NCI-H774 (cell line): ENCODE measurements around the gene MTX1.

Experiments
- DNase-seq: peaks from one replicate; lab custom pipeline; 2025; lab: John Stamatoyannopoulos, UW

The MTX1 gene

GRCh38 chr1:155174324-155175280, 33.9 kb upstream of the MTX1 start:
- DNase-seq, result peak; percentile 55

DNA sequence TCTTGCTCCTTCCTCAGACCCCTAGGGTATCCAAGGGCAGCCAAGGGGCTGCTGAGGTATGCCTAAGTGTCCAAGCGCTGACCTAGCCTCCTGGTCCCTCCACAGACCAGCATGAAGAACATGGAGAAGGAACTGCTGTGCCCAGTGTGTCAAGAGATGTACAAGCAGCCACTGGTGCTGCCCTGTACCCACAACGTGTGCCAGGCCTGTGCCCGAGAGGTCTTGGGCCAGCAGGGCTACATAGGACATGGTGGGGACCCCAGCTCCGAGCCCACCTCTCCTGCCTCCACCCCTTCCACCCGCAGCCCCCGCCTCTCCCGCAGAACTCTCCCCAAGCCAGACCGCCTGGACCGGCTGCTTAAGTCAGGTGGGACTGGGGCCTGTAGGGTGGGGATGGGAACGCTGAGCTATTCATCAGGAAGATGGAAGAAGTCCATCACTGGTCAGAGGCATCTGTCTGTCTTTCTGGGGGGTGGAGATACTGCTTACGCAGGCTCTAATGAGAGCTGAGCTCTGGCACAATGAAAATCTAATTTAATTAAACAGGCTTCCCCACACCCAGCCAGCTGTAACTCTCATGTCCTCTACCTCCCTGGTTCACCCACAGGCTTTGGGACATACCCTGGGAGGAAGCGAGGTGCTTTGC, 33.1 kb upstream of the MTX1 start:
- no peak for DNase-seq

DNA sequence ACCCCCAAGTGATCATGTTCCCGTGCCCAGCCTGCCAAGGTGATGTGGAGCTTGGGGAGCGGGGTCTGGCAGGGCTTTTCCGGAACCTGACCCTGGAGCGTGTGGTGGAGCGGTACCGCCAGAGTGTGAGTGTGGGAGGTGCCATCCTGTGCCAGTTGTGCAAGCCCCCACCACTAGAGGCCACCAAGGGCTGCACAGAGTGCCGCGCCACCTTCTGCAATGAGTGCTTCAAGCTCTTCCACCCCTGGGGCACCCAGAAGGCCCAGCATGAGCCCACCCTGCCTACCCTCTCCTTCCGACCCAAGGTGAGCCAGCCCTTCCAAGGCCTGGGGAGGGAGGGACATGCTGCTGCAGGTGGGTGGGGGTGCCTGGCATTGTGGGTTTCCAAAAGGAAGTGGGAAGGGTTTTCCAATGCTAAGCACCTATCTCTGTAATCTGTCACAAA, 32.5 kb upstream of the MTX1 start:
- peak; percentile 57 for DNase-seq

GRCh38 chr1:155176544-155177071, 31.9 kb upstream of the MTX1 start:
- peak; percentile 82 for DNase-seq

GRCh38 chr1:155177192-155177917, 31.1 kb upstream of the MTX1 start:
- no peak for DNase-seq

GRCh38 chr1:155177918-155178281, 30.6 kb upstream of the MTX1 start:
- DNase-seq, result no peak

- DNase-seq, result no peak
Measured at GRCh38 chr1:155178441-155179111, 29.9 kb upstream of the MTX1 start.

GRCh38 chr1:155179112-155180031, 29.1 kb upstream of the MTX1 start:
- no peak for DNase-seq

- no peak for DNase-seq
Measured at GRCh38 chr1:155181371-155182051, 27.0 kb upstream of the MTX1 start.

- DNase-seq, result no peak
Measured at GRCh38 chr1:155182052-155182550, 26.4 kb upstream of the MTX1 start.

DNA sequence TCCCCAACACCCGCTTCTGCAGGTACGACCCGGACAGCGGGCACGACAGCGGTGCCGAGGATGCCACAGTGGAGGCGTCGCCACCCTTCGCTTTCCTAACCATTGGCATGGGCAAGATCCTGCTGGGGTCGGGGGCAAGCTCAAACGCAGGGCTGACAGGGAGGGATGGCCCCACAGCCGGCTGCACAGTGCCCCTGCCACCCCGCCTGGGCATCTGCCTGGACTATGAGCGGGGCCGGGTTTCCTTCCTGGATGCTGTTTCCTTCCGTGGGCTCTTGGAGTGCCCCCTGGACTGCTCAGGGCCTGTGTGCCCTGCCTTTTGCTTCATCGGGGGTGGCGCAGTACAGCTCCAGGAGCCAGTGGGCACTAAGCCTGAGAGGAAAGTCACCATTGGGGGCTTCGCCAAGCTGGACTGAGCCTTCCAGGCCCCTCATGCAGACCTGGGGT, 24.7 kb upstream of the MTX1 start:
- no peak for DNase-seq

DNA sequence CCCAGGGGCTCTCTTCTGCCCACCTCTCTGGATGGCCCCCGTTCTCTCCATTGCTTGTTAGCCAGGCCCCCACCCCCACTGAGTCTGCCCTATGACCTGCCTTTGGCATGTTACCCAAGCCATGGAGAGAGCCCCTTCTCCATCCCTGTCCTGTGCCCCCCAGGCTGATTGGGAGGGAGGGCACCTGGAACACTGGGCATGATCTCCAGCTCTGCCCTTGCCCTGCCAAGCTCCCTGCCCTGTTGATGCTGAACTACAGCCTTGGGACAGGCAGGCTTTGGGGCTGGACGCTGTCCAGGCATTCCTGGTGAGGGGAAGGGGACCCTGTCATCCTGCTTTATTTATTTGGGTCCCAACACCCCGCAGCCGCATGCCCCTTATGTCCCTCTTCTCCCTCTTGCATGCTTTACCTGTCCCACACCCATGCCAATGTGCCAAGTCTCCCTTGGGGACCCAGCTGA, 24.1 kb upstream of the MTX1 start:
- DNase-seq, result no peak

DNA sequence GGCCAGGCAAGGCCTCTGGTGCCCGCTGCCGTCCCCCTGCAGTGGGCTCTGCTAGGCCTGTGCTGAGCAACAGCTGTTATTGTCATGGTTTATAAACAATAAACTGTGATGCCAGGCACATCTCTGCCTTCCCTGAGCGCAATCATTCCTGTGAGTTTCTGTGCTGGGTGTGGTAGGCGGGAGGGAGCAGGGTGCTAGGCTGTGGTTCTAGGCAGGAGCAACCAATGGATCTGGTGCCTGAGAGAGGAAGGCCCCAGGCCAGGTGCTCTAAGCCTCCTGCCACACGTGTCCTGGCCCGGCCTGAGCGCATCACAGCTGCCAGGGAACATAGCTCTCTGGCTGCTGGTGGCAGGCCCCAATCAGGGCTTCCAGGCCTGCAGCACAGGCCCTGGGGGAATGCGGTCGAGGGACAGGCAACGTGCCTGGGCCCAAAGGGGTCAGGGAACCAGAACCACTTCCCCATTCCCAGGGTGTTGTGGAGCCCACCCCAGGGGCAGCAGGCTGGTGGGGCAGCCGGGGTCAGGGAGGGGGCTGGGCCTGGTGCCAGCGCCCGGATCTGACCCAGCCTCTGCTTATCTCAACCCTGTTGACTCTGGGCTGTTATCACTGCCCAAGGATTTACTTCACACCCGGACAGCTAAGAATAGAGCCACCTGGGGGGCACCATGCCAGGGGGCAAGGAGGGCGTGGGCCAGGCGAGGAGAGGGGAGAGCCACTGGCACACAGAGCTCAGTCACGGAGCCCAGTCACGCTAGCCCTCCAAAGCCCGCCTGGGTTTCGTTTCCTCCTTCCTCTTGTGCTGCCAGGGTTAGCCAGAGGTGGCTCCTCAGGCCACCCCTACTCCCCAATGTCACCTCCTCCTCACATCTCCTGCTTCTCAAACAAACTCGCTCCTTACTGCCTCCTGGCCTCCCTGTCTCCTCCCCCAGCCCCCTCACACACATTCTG, 23.4 kb upstream of the MTX1 start:
- DNase-seq, result no peak

DNA sequence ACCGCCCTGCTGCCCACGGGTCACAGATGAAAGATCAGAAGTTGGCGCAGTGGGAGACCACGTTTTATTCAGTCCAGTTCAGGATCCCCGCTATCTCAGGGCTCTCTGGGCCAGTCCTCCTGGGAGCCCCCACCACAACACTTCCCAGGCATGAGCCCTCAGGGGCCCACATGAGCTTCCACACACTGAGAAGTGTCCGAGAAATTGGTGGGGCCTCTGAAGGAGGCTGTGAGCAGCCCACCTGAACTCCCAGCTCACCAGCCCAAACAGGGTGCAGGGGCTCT, 22.8 kb upstream of the MTX1 start:
- no peak for DNase-seq

GRCh38 chr1:155186067-155186793, 22.3 kb upstream of the MTX1 start:
- no peak for DNase-seq

DNA sequence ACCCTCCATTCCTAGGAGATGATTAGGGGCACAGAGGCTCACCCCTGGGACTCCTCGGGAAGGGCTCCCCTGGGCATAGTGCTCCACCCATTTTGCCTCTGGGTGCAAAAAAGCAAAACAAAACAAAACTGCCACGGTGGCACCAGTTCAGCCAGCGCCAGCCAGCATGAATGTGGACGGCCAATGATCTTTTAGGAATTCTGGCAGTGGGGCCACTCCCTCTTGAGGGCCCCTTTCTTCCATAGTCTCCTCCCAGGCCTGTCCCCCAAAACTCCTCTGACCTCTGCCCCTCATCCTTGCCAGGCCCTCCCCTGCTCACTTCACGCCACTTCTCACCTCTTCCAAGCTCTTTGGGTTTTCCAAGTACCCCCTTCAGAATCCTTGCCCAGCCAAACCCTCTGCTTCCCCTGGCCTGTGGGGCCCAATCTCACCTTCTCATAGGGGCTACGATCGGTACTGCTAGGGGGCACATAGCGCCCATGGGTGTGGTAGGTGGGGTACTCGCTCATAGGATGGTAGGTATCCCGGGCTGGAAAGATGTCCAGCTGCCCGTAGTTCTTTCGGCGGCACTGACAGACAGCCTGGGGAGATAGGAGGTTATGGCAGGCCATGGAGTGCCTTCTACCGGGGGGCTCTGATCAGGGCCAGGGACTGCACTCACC, 21.6 kb upstream of the MTX1 start:
- DNase-seq, result no peak

- DNase-seq, result no peak
Measured at GRCh38 chr1:155187456-155187891, 21.0 kb upstream of the MTX1 start.

DNA sequence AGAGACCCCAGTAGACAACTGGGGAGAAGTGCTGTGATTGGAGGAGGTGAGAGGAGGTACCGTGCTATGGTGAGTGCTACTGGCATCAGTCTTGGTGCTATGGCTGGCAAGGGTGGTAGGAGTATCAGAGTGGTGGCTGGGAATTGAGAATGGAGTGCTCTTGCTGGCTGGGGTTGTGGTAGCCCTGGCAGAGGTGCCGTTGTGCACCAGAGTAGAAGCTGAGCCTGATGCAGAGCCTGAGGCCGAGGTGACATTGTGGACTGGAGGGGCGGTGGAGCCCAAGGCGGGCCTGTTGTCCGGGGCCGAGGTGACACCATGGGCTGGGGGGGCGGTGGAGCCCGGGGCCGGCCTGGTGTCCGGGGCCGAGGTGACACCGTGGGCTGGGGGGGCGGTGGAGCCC, 20.2 kb upstream of the MTX1 start:
- DNase-seq, result no peak
